Measurements from ENCODE around the gene ATXN10. TPM values are rescaled to one million over a fixed set of nuclear protein-coding genes. Genes with fewer than 3 reads are reported as not detected.

The ATXN10 gene
- total RNA-seq, 1 experiment from 2014 or later: 135 TPM

DNA sequence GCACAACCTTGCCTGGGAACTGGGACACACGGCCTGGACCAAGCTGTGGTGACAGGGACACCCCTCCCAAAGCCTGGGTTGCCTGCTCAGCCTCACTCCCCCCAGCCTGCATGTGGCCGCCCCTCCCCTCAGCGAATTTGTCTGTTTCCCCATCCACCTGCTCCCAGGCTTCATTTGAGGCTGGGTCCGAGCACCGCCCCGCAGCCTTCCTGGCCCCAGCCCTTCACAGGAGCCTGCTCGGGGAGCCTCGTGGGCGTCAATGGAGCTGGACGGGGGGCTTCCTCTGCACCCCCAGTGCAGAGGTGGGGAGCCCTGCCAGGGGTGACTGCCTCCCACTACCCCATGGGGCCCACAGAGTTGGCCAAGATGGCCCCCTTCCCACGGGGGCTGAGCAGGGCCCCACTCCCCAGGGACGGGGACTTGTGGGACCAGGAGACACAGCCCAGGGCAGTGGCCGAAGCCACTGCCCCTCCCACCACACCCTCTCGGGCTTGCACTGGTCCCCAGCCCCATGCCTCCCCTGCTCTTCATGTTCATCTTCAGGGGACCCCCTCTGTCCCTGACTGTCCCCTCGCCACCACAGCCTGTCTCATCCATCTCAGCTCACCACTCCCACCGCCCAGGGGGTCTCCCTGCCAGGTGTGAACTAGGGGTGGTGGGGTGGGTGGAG lies 213.7 kb downstream of the ATXN10 start:
- H2AFZ ChIP-seq (ENCODE audit: low read depth, low read length, poor library complexity, severe bottlenecking): no peak overlapping the region
- no peaks in the 10 kb centered on the region for H4K20me1 ChIP-seq (ENCODE audit: insufficient read depth)
- RAD21 ChIA-PET (ENCODE audit: low non-redundant PET in 1 of 2, low total read pairs in 2 of 2, uncharacterized antibody in 2 of 2, unreplicated experiment in 2 of 2): no interaction called here
- no peak overlapping the region for H3K9ac ChIP-seq (ENCODE audit: low read length)
- CTCF ChIA-PET: no interaction called here
- H3K9me2 ChIP-seq (ENCODE audit: insufficient read depth): no peaks in the 10 kb centered on the region
- no peak for ATAC-seq
- no peak overlapping the region for H3K27ac ChIP-seq (ENCODE audit: low read depth, low read length)
- DNase-seq (ENCODE audit: low read depth, low spot score): no peak
- H3K4me2 ChIP-seq (ENCODE audit: low read length): no peak overlapping the region
- no peaks in the 10 kb centered on the region for H3K9me3 ChIP-seq (ENCODE audit: control insufficient read depth in 1 of 2, insufficient read depth in 1 of 2, low read depth in 1 of 2, low read length in 2 of 2)
- H3K79me2 ChIP-seq (ENCODE audit: insufficient read depth, low read length): no peaks in the 10 kb centered on the region
- TF ChIP-seq ZNF274 (IDR thresholded peaks at IDR 0.05; ENCODE audit: low read depth, low read length) (no peak), SP1 (IDR thresholded peaks at IDR 0.05; ENCODE audit: low read depth) (no peak), JUND (IDR thresholded peaks at IDR 0.05) (no peak), EGR1 (IDR thresholded peaks at IDR 0.05; ENCODE audit: low read depth) (no peak), SRF (IDR thresholded peaks at IDR 0.05; ENCODE audit: low read depth) (no peak), CEBPB (IDR thresholded peaks at IDR 0.05; ENCODE audit: low read depth) (no peak), CBX3 (IDR thresholded peaks at IDR 0.05; ENCODE audit: low read depth) (no peak), POLR2A (IDR thresholded peaks at IDR 0.05; ENCODE audit: borderline replicate concordance, extremely low read depth, insufficient read depth, insufficient read length) (no peak), ZFX (IDR thresholded peaks at IDR 0.05) (no peak), TCF7L2 (IDR thresholded peaks at IDR 0.05; ENCODE audit: borderline replicate concordance, extremely low read depth, insufficient read depth, insufficient read length) (no peak), RAD21 (IDR thresholded peaks at IDR 0.05; ENCODE audit: low read depth) (no peak), ELF1 (IDR thresholded peaks at IDR 0.05; ENCODE audit: borderline replicate concordance, low read depth) (no peak), POLR2AphosphoS5 (IDR thresholded peaks at IDR 0.05; ENCODE audit: low read depth, low read length) (no peak), EZH2phosphoT487 (IDR thresholded peaks at IDR 0.05; ENCODE audit: borderline replicate concordance) (no peak), FOSL1 (IDR thresholded peaks at IDR 0.05; ENCODE audit: low read depth) (no peak), YY1 (IDR thresholded peaks at IDR 0.05; ENCODE audit: extremely low read depth, insufficient replicate concordance, low read depth, low read length) (no peak), ZBTB33 (IDR thresholded peaks at IDR 0.05; ENCODE audit: extremely low read depth, insufficient replicate concordance, low read length) (no peak)
- TF ChIP-seq, protein P1, sequence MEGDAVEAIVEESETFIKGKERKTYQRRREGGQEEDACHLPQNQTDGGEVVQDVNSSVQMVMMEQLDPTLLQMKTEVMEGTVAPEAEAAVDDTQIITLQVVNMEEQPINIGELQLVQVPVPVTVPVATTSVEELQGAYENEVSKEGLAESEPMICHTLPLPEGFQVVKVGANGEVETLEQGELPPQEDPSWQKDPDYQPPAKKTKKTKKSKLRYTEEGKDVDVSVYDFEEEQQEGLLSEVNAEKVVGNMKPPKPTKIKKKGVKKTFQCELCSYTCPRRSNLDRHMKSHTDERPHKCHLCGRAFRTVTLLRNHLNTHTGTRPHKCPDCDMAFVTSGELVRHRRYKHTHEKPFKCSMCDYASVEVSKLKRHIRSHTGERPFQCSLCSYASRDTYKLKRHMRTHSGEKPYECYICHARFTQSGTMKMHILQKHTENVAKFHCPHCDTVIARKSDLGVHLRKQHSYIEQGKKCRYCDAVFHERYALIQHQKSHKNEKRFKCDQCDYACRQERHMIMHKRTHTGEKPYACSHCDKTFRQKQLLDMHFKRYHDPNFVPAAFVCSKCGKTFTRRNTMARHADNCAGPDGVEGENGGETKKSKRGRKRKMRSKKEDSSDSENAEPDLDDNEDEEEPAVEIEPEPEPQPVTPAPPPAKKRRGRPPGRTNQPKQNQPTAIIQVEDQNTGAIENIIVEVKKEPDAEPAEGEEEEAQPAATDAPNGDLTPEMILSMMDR (IDR thresholded peaks at IDR 0.05 in 2 of 3, conservative IDR thresholded peaks at IDR 0.05 in 1 of 3; ENCODE audit: borderline replicate concordance in 1 of 3, insufficient read depth in 1 of 3, low read depth in 2 of 3, low read length in 2 of 3): no peak
- TF ChIP-seq, protein P2, sequence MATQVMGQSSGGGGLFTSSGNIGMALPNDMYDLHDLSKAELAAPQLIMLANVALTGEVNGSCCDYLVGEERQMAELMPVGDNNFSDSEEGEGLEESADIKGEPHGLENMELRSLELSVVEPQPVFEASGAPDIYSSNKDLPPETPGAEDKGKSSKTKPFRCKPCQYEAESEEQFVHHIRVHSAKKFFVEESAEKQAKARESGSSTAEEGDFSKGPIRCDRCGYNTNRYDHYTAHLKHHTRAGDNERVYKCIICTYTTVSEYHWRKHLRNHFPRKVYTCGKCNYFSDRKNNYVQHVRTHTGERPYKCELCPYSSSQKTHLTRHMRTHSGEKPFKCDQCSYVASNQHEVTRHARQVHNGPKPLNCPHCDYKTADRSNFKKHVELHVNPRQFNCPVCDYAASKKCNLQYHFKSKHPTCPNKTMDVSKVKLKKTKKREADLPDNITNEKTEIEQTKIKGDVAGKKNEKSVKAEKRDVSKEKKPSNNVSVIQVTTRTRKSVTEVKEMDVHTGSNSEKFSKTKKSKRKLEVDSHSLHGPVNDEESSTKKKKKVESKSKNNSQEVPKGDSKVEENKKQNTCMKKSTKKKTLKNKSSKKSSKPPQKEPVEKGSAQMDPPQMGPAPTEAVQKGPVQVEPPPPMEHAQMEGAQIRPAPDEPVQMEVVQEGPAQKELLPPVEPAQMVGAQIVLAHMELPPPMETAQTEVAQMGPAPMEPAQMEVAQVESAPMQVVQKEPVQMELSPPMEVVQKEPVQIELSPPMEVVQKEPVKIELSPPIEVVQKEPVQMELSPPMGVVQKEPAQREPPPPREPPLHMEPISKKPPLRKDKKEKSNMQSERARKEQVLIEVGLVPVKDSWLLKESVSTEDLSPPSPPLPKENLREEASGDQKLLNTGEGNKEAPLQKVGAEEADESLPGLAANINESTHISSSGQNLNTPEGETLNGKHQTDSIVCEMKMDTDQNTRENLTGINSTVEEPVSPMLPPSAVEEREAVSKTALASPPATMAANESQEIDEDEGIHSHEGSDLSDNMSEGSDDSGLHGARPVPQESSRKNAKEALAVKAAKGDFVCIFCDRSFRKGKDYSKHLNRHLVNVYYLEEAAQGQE (IDR thresholded peaks at IDR 0.05; ENCODE audit: low read depth): no peak
- peaks cover 4 to 24% of the 10 kb centered on the region in 2 experiments for H3K4me1 ChIP-seq (ENCODE audit: control insufficient read depth in 1 of 2, insufficient read depth in 2 of 2, low read length in 2 of 2)
- intact Hi-C loops (cut with micrococcal nuclease): no loop called here
- H3K4me3 ChIP-seq (replicated peaks in 1 of 2; ENCODE audit: low read depth in 1 of 2, low read length in 2 of 2): no peak overlapping the region
- POLR2A ChIA-PET: no interaction called here
- H3K36me3 ChIP-seq (ENCODE audit: control insufficient read depth in 1 of 2, insufficient read depth in 2 of 2, low read length in 2 of 2): no peaks in the 10 kb centered on the region
- BruUV-seq (replicated peaks): no TSS peak
- no peaks in the 10 kb centered on the region for H3K27me3 ChIP-seq (ENCODE audit: insufficient read depth, low read length)
